Measurements from ENCODE around the gene TRIM7. TPM values are rescaled to one million over a fixed set of nuclear protein-coding genes. Genes with fewer than 3 reads are reported as not detected.
A peak's percentile ranks its signal among the peaks of the same experiment; 100 is the strongest.

TRIM7 gene
- total RNA-seq, 1 donor from 2014 or later, result not detected

- Mint-ChIP-seq H3K27ac (ENCODE audit: unreplicated experiment) (peak overlapping the region; percentile 96), H3K9me3 (peaks cover 9% of the 10 kb centered on the region), H3K4me3 (peak overlapping the region; percentile 95), H3K27me3 (ENCODE audit: low read depth) (peaks cover 52% of the 10 kb centered on the region), H3K36me3 (ENCODE audit: low read depth) (peaks cover 13% of the 10 kb centered on the region), H3K4me1 (peaks cover 49% of the 10 kb centered on the region)
- DNase-seq (ENCODE audit: low read depth, low spot score), result no peak
- peak; percentile 46 for TF ChIP-seq CTCF (conservative IDR thresholded peaks at IDR 0.05)
These were observed 17.6 kb upstream of the TRIM7 start for GRCh38 chr5:181222630-181223057.

GRCh38 chr5:181221792-181222629 lies 17.0 kb upstream of the TRIM7 start:
- Mint-ChIP-seq H3K27me3 (ENCODE audit: low read depth) (peaks cover 58% of the 10 kb centered on the region), H3K4me1 (peaks cover 56% of the 10 kb centered on the region), H3K36me3 (ENCODE audit: low read depth) (peaks cover 13% of the 10 kb centered on the region), H3K27ac (ENCODE audit: unreplicated experiment) (peak overlapping the region; percentile 96), H3K9me3 (peaks cover 9% of the 10 kb centered on the region), H3K4me3 (peak overlapping the region; percentile 95)
- peak; percentile 98 for DNase-seq (ENCODE audit: low read depth, low spot score)
- no peak for TF ChIP-seq CTCF (conservative IDR thresholded peaks at IDR 0.05)

- Mint-ChIP-seq H3K9me3 (peaks cover 9% of the 10 kb centered on the region), H3K27ac (ENCODE audit: unreplicated experiment) (no peak overlapping the region), H3K4me1 (peaks cover 59% of the 10 kb centered on the region), H3K36me3 (ENCODE audit: low read depth) (peaks cover 13% of the 10 kb centered on the region), H3K4me3 (peak overlapping the region; percentile 95), H3K27me3 (ENCODE audit: low read depth) (peaks cover 65% of the 10 kb centered on the region)
- no peak for DNase-seq (ENCODE audit: low read depth, low spot score)
- no peak for TF ChIP-seq CTCF (conservative IDR thresholded peaks at IDR 0.05)
These were observed 16.3 kb upstream of the TRIM7 start for GRCh38 chr5:181221105-181221791.

- peaks cover 70% of the 10 kb centered on the region for H3K27me3 Mint-ChIP-seq (ENCODE audit: low read depth)
These were observed 15.2 kb upstream of the TRIM7 start for GRCh38 chr5:181220178-181220515.

More at GRCh38 chr5:181220178-181220515, 15.2 kb upstream of the TRIM7 start:
- TF ChIP-seq CTCF (conservative IDR thresholded peaks at IDR 0.05), result no peak
- no peak for DNase-seq (ENCODE audit: low read depth, low spot score)
- H3K36me3 Mint-ChIP-seq (ENCODE audit: low read depth), result peaks cover 13% of the 10 kb centered on the region
- H3K4me3 Mint-ChIP-seq, result peak overlapping the region; percentile 95
- H3K9me3 Mint-ChIP-seq, result peaks cover 9% of the 10 kb centered on the region
- H3K4me1 Mint-ChIP-seq, result peaks cover 55% of the 10 kb centered on the region
- H3K27ac Mint-ChIP-seq (ENCODE audit: unreplicated experiment), result no peak overlapping the region
